Karpas-422 (cell line): ENCODE measurements around the gene HIVEP3. TPM values are rescaled to one million over a fixed set of nuclear protein-coding genes. Genes with fewer than 3 reads are reported as not detected.

Experiments
- DNase-seq: peaks from one replicate; pipeline ENCODE4 v3.0.0-alpha.2; 2015
- H2AFZ ChIP-seq: fragments of 200-600 bp; sonication (generic); 2 replicates; pipeline ENCODE4 v1.6.1; 2014; ENCODE audit warnings: antibody characterized with exemption, low read length, mixed read lengths
- H3K27ac ChIP-seq: fragments of 200-600 bp; sonication (generic); 2 replicates; pipeline ENCODE4 v1.5.1; 2014; ENCODE audit warnings: mild to moderate bottlenecking, low read length, moderate library complexity
- H3K27me3 ChIP-seq: fragments of 200-600 bp; sonication (generic); 2 replicates; pipeline ENCODE4 v1.6.1; 2014; ENCODE audit warnings: low read length, mixed read lengths
- H3K36me3 ChIP-seq: fragments of 200-600 bp; sonication (generic); 2 replicates; pipeline ENCODE4 v1.6.1; 2014; ENCODE audit warnings: low read length, mixed read lengths; ENCODE audit not compliant: insufficient read depth
- H3K4me1 ChIP-seq: fragments of 200-600 bp; sonication (generic); 2 replicates; pipeline ENCODE4 v1.6.1; 2014; ENCODE audit warnings: mild to moderate bottlenecking, low read length, mixed read lengths
- H3K4me2 ChIP-seq: fragments of 200-600 bp; sonication (generic); 2 replicates; pipeline ENCODE4 v1.6.1; 2014; ENCODE audit warnings: low read length, low read depth, mild to moderate bottlenecking; ENCODE audit not compliant: poor library complexity, severe bottlenecking
- H3K4me3 ChIP-seq: fragments of 200-600 bp; sonication (generic); 2 replicates; pipeline ENCODE4 v1.5.1; 2014; ENCODE audit warnings: mild to moderate bottlenecking, antibody characterized with exemption, low read length, mixed read lengths
- H3K79me2 ChIP-seq: fragments of 200-600 bp; sonication (generic); 2 replicates; pipeline ENCODE4 v1.6.1; 2014; ENCODE audit warnings: mild to moderate bottlenecking, low read length, mixed read lengths
- H3K9ac ChIP-seq: fragments of 200-600 bp; sonication (generic); 2 replicates; pipeline ENCODE4 v1.6.0; 2014; ENCODE audit warnings: low read length
- H3K9me2 ChIP-seq: fragments of 200-600 bp; sonication (generic), shearing (Covaris generic); replicated peaks from 2 replicates; pipeline ENCODE4 v1.6.0; 2014; ENCODE audit warnings: mild to moderate bottlenecking, low read length, moderate library complexity; ENCODE audit not compliant: insufficient read depth
- H3K9me3 ChIP-seq: fragments of 300-700, 200-600 bp; sonication (generic); 2 replicates; pipeline ENCODE4 v1.6.1; 2014; ENCODE audit warnings: low read length, mixed read lengths
- H4K20me1 ChIP-seq: fragments of 200-600 bp; sonication (generic); 2 replicates; pipeline ENCODE4 v1.6.1; 2014; ENCODE audit warnings: mild to moderate bottlenecking, antibody characterized with exemption, low read length, low read depth; ENCODE audit not compliant: insufficient read depth
- total RNA-seq: library from RNA; depleted of rRNA; stranded (reverse); fragments of >200 nt; shearing (Covaris generic); gene quantifications from 2 replicates; pipeline ENCODE4 v1.2.3, GENCODE V29; 2014; ENCODE audit warnings: low replicate concordance

HIVEP3 gene
- total RNA-seq, 1 experiment from 2014 or later = 1.3 TPM

- Histone ChIP-seq H3K27ac (no peak overlapping the region), H2AFZ (no peak overlapping the region)
Observed at GRCh38 chr1:41615316-41615715, 303.4 kb downstream of the HIVEP3 start.

DNA sequence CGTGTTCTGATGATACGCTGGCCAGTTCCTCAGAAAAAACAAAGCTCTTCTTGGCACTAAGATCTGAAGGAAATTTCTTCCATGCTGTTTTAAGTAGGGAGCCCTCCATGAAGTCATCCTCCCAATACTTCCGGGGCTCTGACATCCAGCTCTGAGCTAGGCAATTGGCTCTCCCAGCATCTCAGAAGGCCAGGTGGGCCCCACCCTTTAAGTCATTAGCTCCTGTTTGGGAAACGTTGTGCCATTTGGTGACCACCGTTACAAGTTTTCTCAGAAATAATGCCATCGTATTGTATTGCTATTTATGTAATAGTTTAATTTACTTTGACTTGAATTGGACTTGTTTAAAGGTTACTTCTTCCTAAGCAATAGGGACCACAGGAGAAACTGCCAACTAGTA lies 303.9 kb downstream of the HIVEP3 start:
- H3K4me1 ChIP-seq = peaks cover 6% of the 10 kb centered on the region; the same call in 1 of the 2 replicates
- H3K79me2 ChIP-seq = no peaks in the 10 kb centered on the region
- H3K4me2 ChIP-seq = no peak overlapping the region
- H3K9me3 ChIP-seq = no peaks in the 10 kb centered on the region
- no peak overlapping the region for H3K4me3 ChIP-seq
- H3K9ac ChIP-seq = no peak overlapping the region
- DNase-seq = no peak
- H3K36me3 ChIP-seq = no peaks in the 10 kb centered on the region
- H3K27me3 ChIP-seq = no peaks in the 10 kb centered on the region
- no peak overlapping the region for H2AFZ ChIP-seq
- H3K27ac ChIP-seq = no peak overlapping the region
- H4K20me1 ChIP-seq = no peaks in the 10 kb centered on the region
- H3K9me2 ChIP-seq = no peaks in the 10 kb centered on the region

More at GRCh38 chr1:41615316-41615715, 303.4 kb downstream of the HIVEP3 start:
- Histone ChIP-seq H4K20me1 (no peaks in the 10 kb centered on the region), H3K9ac (no peak overlapping the region), H3K4me3 (no peak overlapping the region), H3K27me3 (no peaks in the 10 kb centered on the region), H3K4me1 (peaks cover 6% of the 10 kb centered on the region; the same call in 1 of the 2 replicates), H3K36me3 (no peaks in the 10 kb centered on the region), H3K79me2 (no peaks in the 10 kb centered on the region), H3K9me2 (no peaks in the 10 kb centered on the region), H3K9me3 (no peaks in the 10 kb centered on the region), H3K4me2 (no peak overlapping the region)
- no peak for DNase-seq

GRCh38 chr1:41613689-41614574 lies 304.8 kb downstream of the HIVEP3 start:
- DNase-seq = no peak
- Histone ChIP-seq H3K9me2 (no peaks in the 10 kb centered on the region), H3K27ac (no peak overlapping the region), H3K9me3 (no peaks in the 10 kb centered on the region), H3K27me3 (no peaks in the 10 kb centered on the region), H3K4me3 (no peak overlapping the region), H3K4me2 (no peak overlapping the region), H4K20me1 (no peaks in the 10 kb centered on the region), H3K36me3 (no peaks in the 10 kb centered on the region), H3K4me1 (peaks cover 6% of the 10 kb centered on the region; the same call in 1 of the 2 replicates), H2AFZ (no peak overlapping the region), H3K9ac (no peak overlapping the region), H3K79me2 (no peaks in the 10 kb centered on the region)

DNA sequence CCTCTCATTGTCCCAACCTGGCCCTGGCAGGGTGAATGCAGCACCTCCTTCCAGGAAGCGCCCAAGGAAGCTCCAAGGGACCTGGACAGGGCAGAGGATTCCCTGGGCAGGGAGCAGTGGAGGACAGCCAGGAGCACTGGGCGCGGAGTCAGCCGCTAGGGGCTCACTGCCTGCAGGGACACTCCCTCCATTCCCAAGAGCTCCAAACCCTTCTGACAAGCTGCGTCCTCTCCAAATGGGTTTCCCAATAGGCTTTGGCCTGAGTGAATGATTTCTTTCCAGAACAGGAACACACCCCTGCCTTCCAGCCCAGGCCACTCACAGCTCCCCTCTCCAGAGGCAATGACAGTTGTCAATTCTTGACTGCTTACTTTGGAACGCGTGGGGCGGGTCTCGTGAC lies 305.8 kb downstream of the HIVEP3 start:
- H3K9me2 ChIP-seq = no peaks in the 10 kb centered on the region
- no peak overlapping the region for H3K4me2 ChIP-seq
- H3K79me2 ChIP-seq = no peaks in the 10 kb centered on the region
- H3K9ac ChIP-seq = no peak overlapping the region
- H3K4me1 ChIP-seq = peaks cover 6% of the 10 kb centered on the region; the same call in 1 of the 2 replicates
- no peak overlapping the region for H3K4me3 ChIP-seq
- H4K20me1 ChIP-seq = no peaks in the 10 kb centered on the region
- no peaks in the 10 kb centered on the region for H3K27me3 ChIP-seq
- H2AFZ ChIP-seq = no peak overlapping the region
- no peaks in the 10 kb centered on the region for H3K9me3 ChIP-seq
- no peak for DNase-seq
- H3K27ac ChIP-seq = no peak overlapping the region
- no peaks in the 10 kb centered on the region for H3K36me3 ChIP-seq

GRCh38 chr1:41611932-41612450 lies 306.7 kb downstream of the HIVEP3 start:
- Histone ChIP-seq H2AFZ (no peak overlapping the region), H3K9me3 (no peaks in the 10 kb centered on the region), H3K79me2 (no peaks in the 10 kb centered on the region), H3K36me3 (no peaks in the 10 kb centered on the region), H3K9me2 (no peaks in the 10 kb centered on the region), H3K4me3 (no peak overlapping the region), H3K4me1 (peaks cover 6% of the 10 kb centered on the region; the same call in 1 of the 2 replicates), H3K9ac (no peak overlapping the region), H3K27me3 (no peaks in the 10 kb centered on the region), H4K20me1 (no peaks in the 10 kb centered on the region), H3K27ac (no peak overlapping the region), H3K4me2 (no peak overlapping the region)
- DNase-seq = no peak

- no peaks in the 10 kb centered on the region for H3K9me2 ChIP-seq
- no peaks in the 10 kb centered on the region for H3K36me3 ChIP-seq
- no peak overlapping the region for H3K9ac ChIP-seq
- H3K27me3 ChIP-seq = no peaks in the 10 kb centered on the region
- no peaks in the 10 kb centered on the region for H3K9me3 ChIP-seq
- DNase-seq = no peak
- no peak overlapping the region for H2AFZ ChIP-seq
- H3K4me2 ChIP-seq = no peak overlapping the region
- no peak overlapping the region for H3K27ac ChIP-seq
- no peaks in the 10 kb centered on the region for H3K79me2 ChIP-seq
- H3K4me1 ChIP-seq = peaks cover 6% of the 10 kb centered on the region; the same call in 1 of the 2 replicates
- H3K4me3 ChIP-seq = no peak overlapping the region
- H4K20me1 ChIP-seq = no peaks in the 10 kb centered on the region
Observed at GRCh38 chr1:41611068-41611931, 307.4 kb downstream of the HIVEP3 start.

DNA sequence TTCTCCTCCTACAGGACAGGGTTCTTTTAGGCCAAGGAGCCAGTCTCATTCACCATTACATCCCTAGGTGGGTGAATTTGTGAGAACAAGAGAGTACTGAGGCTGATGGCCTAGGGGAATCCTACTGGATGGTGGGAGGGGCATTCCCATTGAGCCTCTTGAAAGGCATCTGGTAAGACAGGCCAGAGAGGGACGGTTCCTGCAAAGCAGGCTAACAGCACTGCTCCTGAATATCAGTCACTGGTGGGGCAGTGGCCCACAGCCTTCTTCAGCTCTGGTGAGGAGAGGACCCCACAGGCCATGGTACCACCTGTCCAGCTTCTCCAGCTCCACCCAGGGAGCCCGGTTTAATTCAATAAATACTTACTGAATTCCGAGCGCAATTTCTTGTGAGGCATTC lies 308.4 kb downstream of the HIVEP3 start:
- no peak overlapping the region for H3K4me3 ChIP-seq
- H3K4me1 ChIP-seq = peaks cover 6% of the 10 kb centered on the region; the same call in 1 of the 2 replicates
- H3K27me3 ChIP-seq = no peaks in the 10 kb centered on the region
- H3K36me3 ChIP-seq = no peaks in the 10 kb centered on the region
- H3K9me2 ChIP-seq = no peaks in the 10 kb centered on the region
- no peak overlapping the region for H3K9ac ChIP-seq
- DNase-seq = no peak
- H3K79me2 ChIP-seq = no peaks in the 10 kb centered on the region
- no peak overlapping the region for H2AFZ ChIP-seq
- no peak overlapping the region for H3K4me2 ChIP-seq
- H3K27ac ChIP-seq = no peak overlapping the region
- no peaks in the 10 kb centered on the region for H3K9me3 ChIP-seq
- H4K20me1 ChIP-seq = no peaks in the 10 kb centered on the region
